OCI-LY7 (cell line): ENCODE results near the gene POLR1A.

Experiments
- EZH2phosphoT487 ChIP-seq: fragments of 200-600 bp; sonication (generic); IDR thresholded peaks from 2 replicates; pipeline ENCODE4 v1.6.1; 2018; ENCODE audit warnings: low read depth, borderline replicate concordance, mild to moderate bottlenecking, mixed run types, antibody characterized with exemption, low read length, moderate library complexity, mixed read lengths
- TF ChIP-seq, protein P1 (sequence below): fragments of 200-600 bp; sonication (generic); conservative IDR thresholded peaks from 2 replicates; pipeline ENCODE4 v1.5.1; 2014; ENCODE audit warnings: mild to moderate bottlenecking, antibody characterized with exemption, low read length, moderate library complexity, mixed read lengths

- TF ChIP-seq, protein P1, sequence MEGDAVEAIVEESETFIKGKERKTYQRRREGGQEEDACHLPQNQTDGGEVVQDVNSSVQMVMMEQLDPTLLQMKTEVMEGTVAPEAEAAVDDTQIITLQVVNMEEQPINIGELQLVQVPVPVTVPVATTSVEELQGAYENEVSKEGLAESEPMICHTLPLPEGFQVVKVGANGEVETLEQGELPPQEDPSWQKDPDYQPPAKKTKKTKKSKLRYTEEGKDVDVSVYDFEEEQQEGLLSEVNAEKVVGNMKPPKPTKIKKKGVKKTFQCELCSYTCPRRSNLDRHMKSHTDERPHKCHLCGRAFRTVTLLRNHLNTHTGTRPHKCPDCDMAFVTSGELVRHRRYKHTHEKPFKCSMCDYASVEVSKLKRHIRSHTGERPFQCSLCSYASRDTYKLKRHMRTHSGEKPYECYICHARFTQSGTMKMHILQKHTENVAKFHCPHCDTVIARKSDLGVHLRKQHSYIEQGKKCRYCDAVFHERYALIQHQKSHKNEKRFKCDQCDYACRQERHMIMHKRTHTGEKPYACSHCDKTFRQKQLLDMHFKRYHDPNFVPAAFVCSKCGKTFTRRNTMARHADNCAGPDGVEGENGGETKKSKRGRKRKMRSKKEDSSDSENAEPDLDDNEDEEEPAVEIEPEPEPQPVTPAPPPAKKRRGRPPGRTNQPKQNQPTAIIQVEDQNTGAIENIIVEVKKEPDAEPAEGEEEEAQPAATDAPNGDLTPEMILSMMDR = no peak
- no peak for TF ChIP-seq EZH2phosphoT487
These were observed 133.3 kb downstream of the POLR1A start for GRCh38 chr2:85972355-85972754.
